ENCODE data around the gene FKBP8.

Gene FKBP8

DNA sequence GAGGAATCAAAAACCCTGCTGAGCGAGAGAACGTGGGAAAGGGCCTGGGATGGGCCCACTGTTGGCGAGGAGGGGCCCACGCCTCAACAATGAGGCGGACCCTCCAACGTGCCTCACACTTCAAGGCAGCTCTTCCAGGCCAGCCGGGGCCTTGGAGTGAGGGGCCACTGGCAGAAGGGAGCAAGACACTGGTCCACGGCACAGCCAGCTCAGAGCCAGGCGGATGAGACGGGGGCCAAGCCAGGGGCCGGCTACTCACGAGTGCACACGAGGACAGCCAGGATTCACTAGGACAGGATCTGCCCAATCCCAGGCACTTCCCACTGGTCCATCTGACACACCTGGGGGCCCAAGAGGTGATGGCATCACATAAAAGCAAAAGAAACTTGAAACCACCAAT lies 42.0 kb downstream of the FKBP8 start:
- DNase-seq = no peak

DNA sequence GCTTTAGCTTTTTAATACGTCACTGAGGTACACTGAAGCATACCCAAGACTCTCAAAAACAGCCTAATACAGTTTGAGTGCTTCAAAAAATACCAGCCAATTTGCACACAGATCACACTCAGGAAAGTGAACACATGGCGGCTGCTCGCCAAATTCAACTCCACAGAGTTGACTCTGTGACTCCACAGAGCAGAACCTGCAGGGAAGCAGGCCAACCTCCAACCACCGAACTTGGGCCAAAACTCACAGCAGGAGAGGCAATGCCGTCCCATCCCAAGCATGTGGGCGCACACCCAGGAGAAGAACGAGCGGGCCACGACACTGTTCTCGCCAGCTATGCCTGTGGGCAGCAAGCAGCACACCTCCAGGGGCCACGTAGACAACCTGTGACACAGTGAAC lies 42.6 kb downstream of the FKBP8 start:
- no peak for DNase-seq

DNA sequence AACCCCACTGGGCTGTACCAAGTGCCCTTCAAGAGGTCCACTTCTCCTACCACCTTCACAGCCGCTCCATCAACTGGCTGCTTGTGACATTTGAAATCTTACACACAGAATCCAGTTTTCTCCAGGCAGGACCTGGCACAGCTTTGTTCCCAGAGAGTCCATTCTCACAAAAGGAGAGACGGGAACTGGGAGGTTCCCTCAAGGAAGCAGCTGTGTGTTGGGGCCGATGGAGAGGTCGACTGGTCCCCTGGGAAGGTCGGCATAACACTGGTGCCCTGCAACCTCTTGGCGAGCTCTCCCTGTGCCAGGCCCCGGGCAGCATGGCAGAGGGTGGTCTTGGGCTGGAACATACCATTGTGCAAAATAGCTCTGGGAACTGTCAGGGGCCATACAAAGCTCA lies 43.0 kb downstream of the FKBP8 start:
- DNase-seq = no peak

DNA sequence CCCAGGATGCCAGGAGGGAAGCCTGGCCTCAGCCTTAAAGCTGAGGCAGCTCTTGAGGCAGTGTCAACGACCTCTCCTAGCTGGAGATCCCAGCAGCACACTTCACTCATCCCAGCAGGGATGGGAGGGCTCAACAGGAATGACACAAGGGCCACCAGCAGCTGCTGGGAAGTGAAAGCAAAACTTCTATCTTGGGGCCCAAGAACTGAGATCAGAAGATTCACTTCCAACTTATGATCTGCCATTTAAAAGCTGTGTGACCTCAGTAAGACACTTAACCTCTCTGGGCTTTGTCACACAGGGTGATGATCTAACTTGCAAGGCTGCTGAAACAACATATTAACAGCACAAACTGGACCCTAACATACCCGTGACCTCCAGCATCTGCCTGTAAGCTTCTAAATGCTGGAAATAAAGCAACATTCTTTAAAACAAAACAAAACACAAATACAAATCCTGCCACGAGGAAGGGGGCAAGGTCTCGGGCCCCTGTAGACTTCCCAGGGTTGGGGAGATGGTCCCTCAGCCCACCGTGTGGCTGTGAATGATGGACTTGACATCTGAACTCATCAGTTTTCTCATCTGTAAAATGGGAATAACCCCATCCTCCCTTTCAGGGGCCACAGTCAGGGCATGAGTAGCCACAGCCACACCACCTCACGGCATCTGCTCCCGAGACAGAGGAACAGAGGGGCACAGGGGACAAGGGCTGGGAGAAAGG lies 44.2 kb downstream of the FKBP8 start:
- DNase-seq = no peak

DNA sequence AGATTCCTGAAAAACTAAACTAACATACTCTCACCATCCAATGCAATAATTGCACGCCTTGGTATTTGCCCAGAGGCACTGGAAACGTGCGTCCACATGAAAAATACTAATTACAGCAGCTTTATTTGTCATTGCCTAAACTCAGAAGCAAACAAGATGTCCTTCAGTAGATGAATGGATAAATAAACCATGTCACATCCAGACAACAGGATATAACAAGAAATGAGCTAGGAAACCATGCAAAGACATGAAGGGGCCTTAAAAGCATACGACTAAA lies 46.5 kb downstream of the FKBP8 start:
- no peak for DNase-seq

DNA sequence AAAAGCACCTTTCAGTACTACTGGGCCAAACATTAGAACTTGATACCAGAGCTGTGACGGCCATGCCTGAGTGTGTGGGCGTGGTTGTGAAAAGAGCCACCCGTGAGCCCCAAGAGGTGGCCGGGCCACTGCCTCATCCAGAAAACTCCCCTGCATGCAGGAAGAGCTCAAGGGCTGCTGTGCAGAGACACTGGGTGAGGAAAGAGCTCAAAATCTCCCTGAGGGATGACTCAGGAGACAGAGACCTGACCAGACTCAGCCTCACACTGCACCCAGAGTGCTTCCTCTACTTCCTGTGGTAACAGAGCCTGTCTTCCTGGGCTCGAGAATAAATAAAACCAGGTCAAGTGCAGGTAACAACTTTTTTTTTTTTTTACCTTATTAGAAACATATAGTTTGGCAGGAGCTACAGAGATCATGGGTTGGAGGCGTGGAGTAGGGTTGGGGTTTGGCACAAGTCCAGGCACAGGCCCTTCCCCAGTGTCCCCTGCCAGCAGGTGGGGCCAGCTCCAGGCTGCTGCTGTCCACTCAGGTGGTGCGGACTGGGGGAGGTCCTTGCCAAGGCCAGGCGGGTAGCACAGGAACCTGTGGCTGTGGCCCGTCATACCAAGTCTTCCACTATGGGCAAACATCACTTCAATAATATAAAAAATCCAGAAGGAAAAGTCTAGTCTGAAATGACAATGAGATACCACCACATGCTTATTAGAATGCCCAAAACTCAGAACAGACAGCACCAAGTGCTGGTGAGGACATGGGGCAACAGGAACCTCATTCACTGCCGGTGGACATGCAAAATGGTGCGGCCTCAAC lies 47.0 kb downstream of the FKBP8 start:
- peak; percentile 11 for DNase-seq

DNA sequence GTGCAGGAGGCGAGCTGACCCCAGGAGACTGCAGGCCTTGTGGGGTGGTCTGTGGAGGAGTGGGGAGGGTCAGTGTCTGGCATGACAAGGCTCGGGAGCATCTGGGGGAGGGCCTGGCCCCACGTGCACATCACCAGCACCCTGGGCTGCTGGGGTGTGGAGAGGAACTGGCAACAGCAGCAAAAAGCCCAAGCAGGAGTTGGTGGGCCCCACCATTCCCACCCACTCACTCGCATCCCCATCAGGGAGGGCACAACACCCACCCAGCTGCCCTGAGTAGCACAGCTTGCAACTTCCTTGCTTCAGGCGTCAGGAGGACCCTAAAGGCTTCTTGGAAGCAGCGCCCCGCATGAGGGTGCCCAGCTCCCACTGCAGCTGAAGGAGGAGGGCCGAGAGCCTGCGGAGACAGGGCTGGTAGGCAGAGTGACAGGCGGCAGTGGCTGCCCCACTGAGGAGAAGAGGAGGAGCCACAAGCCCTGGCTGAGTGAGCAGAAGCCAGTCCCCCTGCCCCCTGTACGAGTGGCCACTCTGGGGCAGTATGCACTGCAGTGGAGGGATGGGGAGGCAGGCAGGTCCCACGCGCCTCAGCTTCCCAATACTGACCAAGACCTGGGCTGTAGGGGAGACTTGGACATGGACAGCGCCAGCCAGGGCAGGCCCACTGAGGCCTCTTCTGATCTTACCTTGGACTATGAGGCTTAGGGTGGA lies 48.0 kb downstream of the FKBP8 start:
- DNase-seq = no peak

DNA sequence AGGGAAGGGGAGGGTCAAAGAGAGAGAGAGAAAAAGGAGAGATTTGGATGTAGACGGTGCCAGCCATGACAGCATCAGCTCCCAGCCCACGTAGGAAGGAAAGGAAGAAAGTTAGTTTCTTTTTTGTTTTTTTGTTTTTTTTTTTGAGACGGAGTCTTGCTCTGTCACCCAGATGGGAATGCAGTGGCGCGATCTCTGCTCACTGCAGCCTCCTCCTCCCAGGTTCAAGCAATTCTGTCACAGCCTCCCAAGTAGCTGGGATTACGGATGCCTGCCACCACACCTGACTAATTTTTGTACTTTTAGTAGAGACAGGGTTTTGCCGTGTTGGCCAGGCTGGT lies 49.1 kb downstream of the FKBP8 start:
- DNase-seq = no peak

DNA sequence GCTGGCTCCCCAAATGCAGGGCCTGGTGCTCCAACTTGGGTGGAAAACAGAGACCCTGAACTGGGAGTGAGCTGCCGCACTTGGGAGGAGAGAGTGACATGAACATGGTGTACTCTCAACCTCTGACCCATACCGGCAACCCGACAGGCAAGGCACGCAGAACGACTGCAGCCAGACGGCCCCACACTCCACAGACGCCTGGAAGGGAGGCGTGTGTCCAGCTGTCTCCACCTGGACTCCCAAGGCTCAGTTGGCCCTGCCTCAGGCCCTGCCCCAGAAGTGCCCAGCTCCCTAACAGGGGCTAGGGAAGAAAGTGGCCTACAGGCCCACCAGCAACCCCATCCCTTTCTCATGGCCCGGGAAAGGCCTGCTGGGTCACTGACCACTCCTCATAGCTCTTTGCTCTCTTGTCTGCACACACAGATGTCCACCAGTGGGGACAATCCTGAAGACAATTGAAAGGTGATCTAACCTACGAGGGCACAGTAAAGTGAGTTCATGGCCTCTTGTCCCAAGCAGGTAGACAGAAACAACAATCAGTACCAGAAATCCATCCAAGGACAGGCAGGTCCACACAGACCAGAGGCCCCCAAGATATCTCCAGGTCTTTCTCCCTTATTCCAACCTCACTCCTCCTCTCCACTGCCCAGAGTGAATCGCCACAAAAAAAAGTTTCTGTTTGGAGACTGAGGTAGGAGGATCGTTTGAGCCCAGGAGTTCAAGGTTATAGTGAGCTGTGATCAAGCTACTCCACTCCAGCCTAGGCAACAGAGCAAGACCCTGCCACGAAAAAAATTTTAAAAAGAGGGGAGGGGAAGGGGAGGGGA lies 49.7 kb downstream of the FKBP8 start:
- DNase-seq = no peak

DNA sequence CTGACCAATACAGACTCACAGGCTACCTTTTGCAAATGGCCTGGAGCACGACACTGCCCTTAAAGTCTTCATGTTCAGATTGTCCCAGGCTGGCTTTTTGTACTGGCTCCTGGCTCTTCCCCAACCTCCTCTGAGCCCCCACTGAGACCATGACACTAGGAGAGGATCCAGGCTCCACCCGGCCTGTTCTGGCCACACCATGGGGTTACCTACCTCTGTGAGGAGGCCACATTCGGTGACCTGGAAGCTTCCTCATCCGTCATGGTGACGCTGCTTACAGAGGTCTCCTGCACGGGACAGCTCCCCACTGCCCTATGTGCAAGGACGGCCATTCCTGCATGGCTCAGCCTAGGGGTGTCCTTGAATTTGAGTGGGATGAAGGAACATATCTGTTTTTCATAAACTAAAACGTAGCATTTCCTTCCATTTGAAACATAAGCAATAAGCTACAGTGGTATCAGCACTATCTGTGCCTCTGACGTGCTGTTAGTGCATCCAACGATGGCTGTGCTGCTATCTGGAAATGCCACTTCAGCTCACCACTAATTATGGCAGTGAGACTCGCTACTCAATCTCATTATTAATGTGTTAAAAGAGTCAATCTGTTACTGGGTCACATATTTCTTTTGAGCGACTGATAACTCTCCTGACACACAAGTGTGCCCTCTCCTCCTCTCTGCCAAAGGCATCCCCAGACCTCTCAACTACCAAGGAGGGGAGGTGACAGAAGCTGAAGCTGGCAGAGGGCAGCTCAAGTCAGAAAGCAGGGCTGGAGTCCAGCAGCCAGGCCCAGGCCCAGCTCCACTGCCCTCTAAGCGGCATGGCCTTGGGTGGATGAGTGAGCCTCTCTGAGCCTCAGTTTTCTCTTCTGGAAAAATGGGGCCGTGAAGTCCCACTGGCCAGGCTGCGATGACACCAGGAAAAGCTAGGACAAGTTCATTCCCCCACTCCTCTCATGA lies 51.1 kb downstream of the FKBP8 start:
- DNase-seq = no peak

DNA sequence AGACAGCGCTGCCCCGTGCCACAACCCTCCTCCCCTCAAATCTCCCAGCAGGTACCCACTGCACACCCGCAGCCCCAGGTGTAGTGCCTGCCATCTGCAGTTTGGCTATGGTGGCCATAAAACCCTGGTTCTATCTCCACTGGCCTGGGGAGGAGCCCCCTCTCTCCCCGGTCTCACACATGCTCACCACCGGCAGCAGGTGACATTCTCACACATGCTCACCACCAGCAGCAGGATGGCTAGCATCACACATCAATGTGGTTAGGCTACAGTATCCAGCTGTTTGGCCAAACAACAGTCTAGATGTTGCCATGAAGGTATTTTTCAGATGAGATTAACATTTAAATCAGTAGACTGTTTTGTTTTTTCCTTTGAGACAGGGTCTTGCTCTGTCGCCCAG lies 52.6 kb downstream of the FKBP8 start:
- no peak for DNase-seq

DNA sequence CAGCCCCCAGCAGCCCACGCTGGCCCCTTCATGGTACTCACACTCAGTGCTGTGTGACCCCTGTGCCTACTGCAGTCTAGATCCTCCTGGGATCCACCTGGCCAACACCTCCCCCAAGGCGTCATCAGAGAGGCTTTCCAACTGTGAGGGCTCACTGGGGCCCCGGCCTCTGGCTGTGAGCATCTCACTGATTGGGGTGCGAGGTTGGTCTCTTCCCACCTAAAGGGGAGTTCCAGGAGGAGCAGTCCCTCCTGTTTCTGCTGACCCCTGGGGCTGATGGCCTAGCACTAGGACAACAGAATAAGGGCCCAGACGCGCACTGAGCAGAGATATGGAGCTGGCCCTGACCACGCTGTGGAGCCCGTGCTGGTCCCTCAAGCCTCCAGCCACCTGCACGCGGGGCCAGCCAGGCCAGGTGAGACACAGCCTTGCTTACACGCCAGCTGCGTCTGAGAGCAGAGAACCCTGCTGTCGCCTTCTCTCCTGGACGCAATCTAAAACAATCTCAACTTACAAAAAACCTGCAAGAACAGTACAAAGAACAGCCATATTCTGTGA lies 53.7 kb downstream of the FKBP8 start:
- no peak for DNase-seq

DNA sequence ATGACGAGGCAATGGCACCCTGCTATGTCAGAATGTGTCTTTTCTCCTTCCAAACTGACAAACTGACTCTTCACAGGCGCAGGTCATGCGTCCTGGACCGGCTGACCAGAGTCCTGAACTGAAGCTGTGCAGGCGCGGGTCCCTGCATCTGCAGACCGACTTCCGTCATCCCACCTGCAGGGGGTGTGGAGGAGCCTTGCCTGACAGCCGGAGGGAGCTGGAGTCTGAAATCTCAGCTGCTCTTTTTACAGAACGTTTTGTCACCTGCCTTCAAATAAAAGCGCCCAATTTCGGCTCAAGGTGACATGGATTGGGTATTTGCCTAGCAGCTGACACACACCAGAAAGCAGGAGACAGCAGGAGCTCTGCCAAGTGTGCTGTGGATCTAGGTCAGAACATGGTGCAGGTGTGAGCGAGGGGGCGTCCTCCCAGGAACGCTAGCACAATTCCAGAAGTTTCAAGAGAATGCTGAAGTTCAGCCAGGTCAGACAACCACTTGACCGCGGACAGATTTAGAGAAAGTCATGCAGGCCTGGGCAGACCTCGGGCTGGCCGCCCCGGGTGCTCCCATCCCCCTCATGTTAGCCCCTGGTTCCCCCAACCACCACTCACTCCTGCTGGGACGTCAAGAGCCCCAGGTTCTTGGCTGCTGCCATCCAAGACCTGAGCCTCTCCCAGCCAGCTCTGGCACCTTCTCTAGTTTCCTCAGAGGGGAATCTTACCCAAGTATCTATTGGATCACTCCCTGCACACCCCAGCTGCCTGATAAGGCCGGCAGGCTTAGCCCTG lies 54.3 kb downstream of the FKBP8 start:
- DNase-seq = peak; percentile 44

DNA sequence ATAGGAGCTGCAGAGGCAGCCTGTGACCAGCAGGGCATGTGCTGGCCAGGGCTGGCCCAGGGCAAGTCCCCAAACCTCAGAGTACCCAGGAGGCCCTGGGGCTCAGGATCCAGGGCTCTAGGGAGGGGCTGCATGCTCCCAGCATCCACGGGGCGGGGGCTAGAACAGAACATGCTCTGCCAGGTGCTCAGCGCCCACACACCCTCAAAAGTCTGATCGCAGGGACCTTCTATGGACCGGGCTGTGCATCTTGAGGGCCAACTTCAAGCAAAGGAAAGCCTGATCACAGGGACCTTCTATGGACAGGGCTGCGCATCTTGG lies 55.0 kb downstream of the FKBP8 start:
- no peak for DNase-seq

DNA sequence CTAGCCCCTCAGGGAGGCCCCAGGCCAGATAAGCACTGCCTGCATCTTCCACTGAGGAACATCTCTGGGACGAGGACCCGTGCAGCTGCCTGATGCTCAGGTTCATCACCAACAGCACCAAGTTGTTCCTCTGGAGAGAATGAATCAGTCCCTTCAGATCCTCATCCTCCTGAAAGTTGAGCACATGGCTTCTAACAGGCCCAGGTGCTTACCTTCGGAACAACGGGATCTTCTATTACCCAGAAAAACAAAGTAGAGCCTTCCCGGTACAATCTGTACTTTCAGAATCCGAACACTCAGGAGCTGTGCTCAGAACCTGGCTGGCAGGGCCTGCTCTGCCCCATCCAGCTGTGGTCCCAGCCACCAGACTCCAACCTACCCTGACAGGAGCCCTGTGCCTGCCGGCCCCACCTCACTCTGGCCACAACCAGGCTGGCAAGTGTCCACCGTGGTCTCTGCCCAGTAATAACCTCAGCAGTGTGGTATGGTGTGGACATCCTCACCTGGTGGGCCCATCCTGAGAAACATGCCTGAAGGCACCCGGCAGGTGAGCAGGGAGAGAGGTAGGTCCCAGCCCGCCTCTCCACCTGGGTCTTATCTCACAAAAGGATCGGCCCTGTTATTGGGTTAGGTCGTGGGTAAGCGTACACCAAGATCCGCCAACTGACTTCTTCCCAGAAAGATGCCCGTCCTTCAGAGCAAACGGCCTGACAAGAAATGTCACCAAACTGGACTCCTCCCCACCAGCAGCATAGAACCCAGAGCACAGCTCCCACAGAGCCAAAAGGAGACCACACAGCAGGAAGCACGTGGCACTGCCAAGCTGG lies 55.6 kb downstream of the FKBP8 start:
- no peak for DNase-seq

DNA sequence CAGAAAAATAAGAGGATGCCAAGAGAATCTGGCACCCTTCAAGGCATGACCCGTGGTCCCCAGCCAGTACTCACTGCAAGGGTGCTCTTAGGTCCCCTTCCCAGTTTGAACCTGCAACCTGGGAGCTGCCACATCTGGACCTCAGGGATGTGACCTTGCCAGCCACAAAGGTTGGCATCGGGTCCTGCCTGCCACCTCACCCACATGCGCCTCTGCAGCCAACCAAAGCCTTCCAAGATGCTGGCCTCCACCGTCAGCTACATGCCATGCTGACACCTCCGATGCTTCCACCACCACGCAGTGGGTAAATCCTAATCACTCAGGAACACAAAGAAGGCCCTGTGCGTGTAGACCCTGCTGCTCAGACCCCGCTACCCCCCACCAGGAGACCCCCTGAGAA lies 56.6 kb downstream of the FKBP8 start:
- no peak for DNase-seq

DNA sequence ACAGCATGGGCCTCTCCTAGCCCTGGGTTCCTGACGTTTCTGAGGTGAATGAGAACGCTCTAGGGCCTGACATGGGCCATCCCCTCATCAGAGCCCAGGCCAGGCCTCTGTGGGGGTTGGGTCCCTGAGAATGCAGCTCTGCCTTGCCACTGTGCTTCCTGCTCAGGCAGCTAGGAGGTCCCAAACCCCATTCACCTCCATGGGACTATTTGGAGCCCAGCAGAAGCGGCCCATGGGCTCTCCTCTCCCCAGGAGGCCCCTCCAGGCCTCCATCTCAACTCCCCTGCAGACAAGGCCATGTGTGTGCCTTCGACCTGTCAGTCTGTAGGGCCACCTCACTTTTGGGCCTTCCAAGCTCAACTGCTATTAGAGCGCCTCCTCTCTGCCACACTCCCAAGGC lies 58.4 kb downstream of the FKBP8 start:
- no peak for DNase-seq

DNA sequence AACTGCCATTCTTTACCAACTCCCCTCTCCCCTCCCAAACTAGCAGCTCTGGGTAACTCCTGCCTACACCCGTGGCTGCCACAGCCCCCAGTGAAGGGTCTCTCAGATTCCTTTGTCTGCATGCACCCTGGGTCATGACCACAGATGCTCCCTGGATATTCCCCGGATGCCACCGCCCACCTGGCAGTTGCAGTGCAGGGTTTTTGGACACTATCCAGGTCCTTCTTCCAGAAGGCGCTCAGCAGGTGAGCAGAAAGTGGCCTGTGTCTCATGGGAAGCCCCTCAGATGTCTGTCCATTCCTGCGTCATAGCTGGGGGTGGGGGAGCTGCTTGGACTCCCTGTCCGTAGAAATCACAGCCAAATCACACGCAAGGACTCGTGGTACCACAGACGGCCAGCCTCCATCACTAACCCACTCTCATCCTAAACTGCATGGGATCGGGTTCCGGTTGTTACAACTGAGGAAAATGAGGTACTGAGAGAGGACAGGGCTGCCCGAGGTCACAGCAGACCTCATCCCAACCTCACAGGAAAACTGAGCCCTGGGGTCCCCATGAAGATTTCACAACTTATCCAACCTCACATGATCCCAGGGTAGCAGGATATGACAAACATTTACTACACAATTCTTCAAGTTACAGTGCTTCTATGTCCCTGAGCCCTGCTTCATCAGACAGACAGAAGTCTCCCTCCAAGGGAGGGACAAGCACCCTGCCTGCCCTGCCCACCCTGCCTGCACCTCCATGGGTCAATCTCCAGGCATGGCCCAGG lies 60.1 kb downstream of the FKBP8 start:
- DNase-seq = peak; percentile 39

Measured in NCI-H345 (cell line).